ENCODE data around the gene CFAP43. TPM values are rescaled to one million over a fixed set of nuclear protein-coding genes. Genes with fewer than 3 reads are reported as not detected.

Gene CFAP43
- total and polyA plus RNA-seq, 2 of the 8 experiments (the other 6 are each of a cell fraction or from before 2014, with no cell fraction given), result 0.11 to 0.27 TPM

- TF ChIP-seq RBBP5 (IDR thresholded peaks at IDR 0.05; ENCODE audit: borderline replicate concordance, low read depth, low read length) (no peak), MAFK (IDR thresholded peaks at IDR 0.05; ENCODE audit: low read depth, low read length) (no peak), KDM5A (IDR thresholded peaks at IDR 0.05; ENCODE audit: low read length) (no peak), NANOG (IDR thresholded peaks at IDR 0.05; ENCODE audit: insufficient read depth, low read depth, low read length, poor library complexity, severe bottlenecking) (no peak), POLR2AphosphoS5 (IDR thresholded peaks at IDR 0.05; ENCODE audit: low read depth, low read length) (no peak), GTF2F1 (IDR thresholded peaks at IDR 0.05; ENCODE audit: borderline replicate concordance, low read depth, low read length) (no peak), SUZ12 (IDR thresholded peaks at IDR 0.05; ENCODE audit: low read length) (no peak), BACH1 (IDR thresholded peaks at IDR 0.05; ENCODE audit: low read length) (no peak)
Observed at GRCh38 chr10:104201636-104202035, 30.5 kb downstream of the CFAP43 start (continued).

Measured in H1 (cell line).